ENCODE measurements around the gene CHRDL2.
"Not testable (repeated sequence)": the region's sequence is repeated elsewhere in the genome, so short reads cannot be mapped to it uniquely, and the experiment has no call there.

CHRDL2 gene, protein sequence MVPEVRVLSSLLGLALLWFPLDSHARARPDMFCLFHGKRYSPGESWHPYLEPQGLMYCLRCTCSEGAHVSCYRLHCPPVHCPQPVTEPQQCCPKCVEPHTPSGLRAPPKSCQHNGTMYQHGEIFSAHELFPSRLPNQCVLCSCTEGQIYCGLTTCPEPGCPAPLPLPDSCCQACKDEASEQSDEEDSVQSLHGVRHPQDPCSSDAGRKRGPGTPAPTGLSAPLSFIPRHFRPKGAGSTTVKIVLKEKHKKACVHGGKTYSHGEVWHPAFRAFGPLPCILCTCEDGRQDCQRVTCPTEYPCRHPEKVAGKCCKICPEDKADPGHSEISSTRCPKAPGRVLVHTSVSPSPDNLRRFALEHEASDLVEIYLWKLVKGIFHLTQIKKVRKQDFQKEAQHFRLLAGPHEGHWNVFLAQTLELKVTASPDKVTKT

DNA sequence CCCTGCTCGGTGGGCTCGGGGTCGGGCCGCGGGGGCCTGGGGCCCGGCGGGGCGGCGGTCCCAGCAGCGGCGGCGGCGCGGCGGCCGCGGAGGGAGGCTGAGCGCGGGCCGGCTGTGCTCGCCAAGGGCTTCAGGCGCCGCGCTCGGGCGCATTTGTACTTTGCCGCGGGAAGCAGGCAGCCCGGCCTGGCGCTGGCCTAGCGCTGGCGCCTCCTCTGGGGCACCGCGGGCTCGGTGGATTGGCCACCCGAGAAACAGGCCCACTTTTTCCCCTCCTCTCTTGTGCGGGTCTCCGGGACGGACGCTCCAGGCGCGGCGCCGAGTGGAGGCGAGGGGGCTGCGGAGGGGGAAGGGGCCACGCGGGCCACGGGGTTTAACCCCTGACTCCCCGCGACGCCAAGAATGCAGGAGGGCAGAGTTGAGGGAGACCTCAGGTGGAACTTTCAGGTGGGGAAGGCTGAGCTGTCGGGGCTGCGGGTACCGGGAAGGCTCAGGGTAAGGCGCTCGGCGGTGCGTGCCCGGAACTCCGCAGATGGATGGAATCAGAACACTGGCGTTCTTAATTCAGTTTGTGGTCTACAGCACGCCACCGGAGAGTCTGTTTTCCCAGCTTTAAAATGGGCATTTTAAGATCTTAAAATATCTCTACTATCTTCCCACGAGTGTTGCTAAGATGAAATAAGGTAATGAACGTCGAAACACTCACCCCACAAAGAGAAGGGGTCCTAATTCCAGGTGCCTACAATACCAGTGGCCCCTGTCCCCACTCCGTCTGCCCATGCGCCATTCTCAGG is at the start of gene CHRDL2:
Gene CHRDL2, minus strand, starts transcription at position 126 of the 794 bp plus-strand sequence. CDS start 538 bp downstream, outside the sequence.
- DNase-seq: peak; percentile 44

DNA sequence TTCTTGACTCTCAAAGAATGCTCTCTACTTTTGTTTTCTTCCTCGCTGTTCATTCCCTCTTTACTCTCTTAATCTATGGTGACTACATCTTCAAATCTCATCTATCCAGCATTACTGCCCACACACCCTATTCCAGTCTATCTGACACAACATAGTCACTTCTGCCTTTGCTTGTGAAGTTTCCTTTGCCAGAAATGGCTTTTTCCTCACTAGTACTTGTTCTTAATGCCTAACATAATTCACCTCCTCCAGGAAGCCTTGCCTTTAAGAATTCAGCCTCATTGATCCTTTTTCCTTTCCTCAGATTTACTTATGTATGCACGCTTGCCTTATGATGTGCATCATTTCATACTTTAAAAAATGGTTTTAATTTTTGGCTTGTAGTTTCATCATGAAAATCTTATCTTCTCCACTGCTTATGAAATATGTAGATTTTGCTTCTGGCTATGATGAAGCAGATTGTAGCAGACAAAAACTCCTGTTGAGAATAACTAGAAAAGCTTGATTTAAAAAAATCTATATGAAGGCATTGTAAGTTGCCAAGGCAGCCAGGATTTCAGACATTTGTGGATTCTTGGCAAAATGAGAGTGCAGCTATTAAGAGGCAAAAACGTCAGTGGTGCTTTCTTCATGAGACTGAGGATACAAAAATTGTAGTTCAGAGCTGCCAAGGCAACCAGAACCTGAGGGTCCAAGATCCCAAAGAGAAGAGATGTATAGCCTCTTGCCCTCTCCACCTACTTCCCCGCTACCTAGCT is 49.2 kb upstream of the CHRDL2 start:
- no peak for DNase-seq

DNA sequence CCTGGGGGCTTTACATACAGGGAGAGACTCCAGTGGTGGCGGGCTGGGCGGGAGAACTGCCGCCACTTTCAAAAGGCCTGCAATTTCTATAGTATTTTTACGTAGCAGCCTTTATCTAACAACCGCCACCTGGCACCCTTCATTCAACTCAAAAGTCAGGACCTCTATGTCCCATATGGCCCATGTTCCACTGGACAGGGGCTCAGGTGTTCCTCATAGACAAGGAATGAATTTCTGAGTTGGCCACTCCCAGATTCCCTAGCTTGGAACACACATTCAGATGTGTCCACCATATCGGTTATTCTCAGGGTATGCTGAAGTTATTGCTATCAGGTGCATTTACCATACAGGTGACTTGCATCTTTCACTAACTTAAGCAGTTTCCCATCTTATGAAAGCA is 47.4 kb upstream of the CHRDL2 start:
- DNase-seq: peak; percentile 2

DNA sequence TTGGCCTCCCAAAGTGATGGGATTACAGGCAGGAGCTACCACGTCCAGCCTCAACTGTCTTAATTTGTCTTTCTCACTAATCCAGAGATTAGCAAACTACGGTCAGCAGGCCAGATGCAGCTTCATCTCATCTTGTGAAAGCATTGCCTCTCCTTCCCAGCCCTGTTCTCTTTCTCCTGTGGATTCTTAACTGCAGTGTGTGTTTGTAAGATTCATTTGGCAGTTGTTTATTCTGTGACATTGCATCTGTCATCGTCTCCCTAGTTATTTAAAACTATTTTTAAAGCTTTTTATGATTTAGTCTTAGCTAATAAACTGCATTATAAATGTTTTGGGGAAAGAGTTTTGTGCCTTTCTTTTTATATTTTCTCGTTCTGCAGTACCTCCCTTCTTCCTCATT is 46.7 kb upstream of the CHRDL2 start:
- DNase-seq: no peak

DNA sequence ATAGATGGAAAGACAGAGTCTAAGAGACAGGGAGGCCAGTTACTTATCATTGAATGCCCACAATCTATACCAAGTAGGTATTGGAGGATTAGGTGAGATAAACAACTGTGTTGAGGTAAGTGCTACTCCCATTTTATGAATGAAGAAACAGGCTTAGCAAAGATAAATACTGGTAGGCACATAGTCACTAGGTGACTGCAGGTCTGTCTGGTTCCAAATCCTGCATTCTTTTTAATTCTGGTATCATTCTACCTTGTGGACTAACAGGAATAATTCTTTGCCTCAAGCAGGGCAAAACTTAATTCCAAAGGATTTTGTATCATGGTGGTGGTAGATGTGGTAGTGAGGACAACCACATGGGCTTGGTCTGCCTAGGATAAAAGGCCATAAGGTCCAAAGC is 45.8 kb upstream of the CHRDL2 start:
- DNase-seq: no peak

DNA sequence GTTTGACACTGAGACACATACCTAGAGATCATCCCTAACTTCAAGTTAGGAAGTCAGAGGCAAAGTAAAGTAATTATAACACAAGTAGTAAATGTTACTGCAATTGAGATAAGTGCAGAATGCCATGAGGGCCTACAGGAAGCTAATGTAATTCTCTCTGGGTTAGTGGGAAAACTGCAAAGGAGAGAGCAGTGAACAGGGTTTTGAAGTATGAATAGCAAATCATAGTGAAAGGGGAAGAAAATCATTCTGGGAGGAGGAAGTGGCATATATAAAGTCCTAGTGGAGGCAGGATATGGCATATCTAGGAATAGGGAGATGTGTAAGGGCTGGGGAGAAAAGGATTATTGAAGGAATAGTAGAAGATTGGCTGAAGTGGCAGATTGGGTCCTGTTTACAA is 45.3 kb upstream of the CHRDL2 start:
- DNase-seq: no peak

DNA sequence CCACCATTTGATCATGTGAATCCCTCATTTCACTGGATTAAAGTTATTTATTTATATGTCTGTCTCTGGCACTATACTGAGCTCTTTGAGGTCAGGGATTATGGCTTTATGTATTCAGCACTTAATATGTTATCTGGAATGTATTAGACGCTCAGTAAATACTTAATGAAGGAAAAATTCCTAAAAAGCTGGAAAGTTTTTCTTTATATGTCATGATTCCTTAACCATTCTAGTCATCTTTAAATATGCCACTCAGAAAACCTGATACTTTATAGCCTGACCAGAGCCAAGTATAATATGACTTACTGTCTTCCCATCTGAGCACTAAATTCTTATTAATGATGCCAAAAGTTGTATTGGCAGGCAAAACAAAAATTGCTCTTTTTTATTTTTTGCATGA is 44.5 kb upstream of the CHRDL2 start:
- no peak for DNase-seq

DNA sequence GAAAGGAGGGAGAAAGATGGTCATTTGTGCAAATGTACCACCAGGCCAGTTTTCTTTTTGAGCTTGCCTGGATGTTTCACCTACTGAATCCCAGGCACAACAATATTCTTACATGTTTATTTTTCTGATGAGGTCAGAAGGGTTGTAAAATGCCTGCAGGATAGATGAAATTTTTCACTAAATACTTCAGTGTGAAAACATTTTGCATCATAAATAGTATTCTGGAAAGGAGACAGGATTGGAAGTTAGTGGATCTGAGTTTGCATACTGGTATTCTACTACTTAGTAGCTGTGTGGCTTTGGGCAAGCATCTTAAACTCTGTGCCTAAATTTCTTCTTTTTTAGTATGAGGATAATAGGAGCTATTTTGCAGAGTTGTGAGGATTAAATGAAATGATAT is 42.2 kb upstream of the CHRDL2 start:
- no peak for DNase-seq

DNA sequence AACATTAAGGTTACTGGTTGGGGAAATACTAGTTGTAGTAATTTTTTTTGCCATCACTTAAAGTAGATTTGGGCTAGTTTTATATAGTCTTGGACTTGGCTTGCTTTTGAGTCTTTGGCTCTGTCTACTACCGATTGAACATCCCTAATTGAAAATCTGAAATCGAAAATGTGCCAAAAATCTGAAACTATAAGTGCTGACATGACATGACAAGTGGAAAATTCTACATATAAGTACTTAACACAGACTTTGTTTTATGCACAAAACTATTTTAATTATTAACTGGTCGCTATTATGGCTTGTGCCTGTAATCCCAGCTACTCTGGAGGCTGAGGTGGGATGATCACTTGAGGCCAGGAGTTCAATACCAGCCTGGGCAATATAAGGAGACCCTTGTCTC is 39.9 kb upstream of the CHRDL2 start:
- DNase-seq: no peak

DNA sequence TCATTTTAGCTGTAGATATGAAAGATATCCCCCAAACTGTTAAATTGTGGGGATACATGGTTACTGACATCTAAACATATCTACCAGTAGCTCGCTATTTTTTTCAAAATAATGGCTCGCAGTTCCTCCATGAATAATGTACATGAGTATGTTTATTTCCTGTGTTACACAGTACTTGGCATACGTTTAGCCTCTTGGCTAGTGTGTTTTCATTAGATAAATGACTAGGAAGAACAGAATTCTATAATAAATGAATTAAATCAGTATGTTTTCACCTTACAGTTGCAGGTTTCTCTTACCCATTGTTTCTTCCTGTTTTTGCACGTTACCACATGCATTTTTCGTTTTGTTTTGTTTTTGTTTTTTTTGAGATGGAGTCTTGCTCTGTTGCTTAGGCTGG is 39.2 kb upstream of the CHRDL2 start:
- DNase-seq: no peak

DNA sequence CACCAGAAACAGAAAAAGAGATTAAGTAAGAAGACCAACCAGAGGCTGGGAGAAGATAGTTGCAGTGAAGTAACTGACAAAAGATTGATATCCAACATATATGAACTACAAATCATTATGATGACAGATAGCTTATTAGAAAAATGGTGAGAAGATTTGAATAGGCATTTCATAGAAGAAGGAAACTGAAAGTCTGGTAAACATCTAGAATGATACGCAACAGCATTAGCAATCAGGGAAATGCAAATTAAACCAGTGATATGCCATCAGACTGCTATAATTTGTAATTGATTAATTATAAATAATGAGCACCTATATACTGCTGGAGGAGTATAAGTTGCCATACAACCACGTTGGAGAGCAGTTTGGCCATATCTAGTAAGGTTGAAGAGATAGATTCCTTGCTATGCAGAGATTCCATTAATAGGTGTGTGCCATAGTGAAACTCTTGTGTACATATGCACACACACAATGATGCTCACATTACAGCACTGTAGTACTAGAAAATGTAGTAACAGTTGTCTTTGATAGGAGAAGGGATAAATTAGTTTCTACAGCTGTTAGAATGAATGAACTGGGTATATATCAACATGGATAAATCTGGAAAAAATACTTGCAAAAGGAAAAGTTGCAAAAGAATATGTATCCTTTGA is 38.0 kb upstream of the CHRDL2 start:
- no peak for DNase-seq

DNA sequence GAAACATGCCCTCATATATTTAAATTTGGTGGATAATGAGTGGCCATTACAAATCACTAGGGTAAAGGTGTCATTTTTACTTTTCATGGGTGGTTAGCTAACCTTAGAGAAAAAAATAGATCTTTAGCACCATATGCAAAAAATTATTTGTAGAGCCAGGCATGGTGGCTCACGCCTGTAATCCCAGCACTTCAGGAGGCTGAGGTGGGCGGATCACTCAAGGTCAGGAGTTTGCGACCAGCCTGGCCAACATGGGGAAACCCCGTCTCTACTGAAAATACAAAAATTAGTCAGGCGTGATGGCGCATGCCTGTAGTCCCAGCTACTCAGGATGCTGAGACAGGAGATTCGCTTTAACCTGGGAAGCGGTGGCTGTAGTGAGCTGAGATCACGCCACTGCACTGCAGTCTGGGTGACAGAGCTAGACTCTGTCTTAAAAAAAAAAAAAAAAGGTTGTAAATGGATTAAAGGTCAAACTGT is 37.0 kb upstream of the CHRDL2 start:
- DNase-seq: not testable (repeated sequence)

DNA sequence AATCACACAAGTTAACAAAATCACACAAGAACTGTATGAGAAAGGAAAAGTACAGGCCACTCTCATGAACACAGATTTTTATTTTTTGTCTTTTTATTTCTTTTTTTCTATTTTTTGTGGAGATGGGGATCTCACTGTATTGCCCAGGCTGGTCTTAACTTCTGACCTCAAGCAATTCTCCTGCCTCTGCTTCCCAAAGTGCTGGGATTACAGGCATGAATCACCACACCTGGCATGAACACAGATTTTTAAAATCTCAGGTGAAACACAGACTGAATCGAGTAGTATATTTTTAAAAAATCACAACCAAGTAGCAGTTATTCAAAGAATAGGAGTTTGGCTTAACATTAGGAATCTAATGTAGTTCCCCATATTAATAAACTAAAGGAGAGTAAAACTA is 35.7 kb upstream of the CHRDL2 start:
- no peak for DNase-seq

DNA sequence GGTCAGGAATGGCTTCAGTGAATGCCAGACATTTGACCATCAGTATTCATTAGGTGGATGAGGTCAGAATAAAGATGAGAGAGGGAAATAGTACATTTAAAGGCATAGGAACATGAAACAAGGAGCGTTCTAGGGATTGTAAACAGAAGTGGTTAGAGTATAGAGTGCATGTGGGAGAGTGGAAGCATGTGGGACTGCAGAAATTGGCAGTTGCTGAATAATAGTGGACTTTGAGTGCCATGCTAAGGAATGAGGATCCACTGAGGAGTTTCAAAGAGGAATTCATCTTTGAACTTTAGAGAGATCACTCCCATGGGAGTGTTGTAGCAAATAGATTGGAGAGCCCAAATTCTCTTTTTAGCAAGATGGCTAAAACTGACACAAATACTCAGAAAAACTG is 25.3 kb upstream of the CHRDL2 start:
- no peak for DNase-seq

DNA sequence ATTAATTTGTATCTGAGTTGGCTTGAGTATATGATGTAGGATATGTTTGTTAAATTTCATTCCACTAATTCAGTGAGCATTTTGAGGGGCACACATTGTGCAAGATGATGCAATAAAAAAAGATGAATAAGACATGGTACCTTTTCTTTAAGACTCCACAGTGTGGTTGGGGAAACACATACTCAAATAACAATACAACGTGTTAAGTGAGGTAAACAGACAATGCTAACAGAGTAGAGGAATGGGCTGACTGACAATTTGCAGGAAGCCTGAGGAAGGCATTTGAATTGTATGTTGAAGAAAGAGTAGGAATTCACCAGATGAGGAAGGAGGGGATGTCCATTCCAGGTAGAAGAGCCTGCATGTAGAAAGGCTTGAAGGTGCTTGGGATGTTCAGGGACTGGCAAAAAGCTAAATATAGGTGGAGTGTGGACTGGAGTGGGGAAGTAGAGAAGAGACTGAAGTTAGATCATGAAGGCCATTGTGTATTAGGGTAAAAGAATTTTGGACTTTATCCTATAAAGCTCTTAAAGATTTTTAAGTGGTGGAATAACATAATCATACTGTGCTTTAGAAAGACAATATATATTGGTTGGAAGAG is 24.3 kb upstream of the CHRDL2 start:
- no peak for DNase-seq

DNA sequence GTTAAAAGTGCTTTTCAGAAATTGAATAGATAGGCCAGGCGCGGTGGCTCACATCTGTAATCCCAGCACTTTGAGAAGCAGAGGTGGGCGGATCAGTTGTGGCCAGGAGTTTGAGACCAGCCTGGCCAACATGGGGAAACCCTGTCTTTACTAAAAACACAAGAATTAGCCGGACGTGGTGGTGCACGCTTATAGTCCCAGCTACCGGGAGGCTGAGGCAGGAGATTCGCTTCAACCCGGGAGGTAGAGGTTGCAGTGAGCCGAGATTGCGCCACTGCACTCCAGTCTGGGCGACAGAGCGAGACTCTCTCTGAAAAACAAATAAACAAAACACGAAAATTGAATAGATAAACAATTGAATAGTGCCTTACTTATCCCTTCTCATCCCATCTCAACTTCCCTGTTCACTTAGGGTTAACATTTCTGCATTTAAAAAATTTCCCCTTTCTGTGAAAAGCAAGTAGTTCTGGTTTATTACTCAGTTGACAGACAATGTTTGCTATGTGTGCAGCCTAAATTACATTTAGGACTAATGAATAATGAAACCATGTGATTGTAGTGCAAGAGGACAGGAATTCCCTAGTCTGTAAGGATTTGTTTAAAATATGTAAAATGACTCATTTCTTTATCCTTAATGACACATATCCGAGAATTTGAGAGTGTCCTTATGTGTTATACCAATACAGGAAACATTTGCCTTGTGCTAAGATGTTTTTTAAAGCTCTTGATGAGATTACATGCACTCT is 23.5 kb upstream of the CHRDL2 start:
- no peak for DNase-seq

DNA sequence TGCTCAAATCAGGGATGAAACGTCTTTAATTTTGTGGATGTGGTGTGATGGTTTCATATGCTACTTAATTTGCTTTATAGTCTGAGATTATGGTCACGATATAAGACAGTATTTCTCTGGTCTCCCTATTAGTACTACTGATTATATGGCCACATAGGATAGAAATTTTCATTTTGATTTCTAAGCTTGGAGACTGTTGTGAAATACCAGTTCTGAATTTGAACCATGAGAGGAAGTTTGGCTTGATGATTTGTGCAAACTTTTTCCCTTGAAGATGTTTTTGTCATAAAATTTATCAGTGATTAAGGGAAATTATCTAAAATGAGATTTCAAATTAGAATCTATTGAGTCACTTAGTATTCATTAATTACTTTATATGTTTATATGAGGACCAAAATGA is 20.1 kb upstream of the CHRDL2 start:
- no peak for DNase-seq

DNA sequence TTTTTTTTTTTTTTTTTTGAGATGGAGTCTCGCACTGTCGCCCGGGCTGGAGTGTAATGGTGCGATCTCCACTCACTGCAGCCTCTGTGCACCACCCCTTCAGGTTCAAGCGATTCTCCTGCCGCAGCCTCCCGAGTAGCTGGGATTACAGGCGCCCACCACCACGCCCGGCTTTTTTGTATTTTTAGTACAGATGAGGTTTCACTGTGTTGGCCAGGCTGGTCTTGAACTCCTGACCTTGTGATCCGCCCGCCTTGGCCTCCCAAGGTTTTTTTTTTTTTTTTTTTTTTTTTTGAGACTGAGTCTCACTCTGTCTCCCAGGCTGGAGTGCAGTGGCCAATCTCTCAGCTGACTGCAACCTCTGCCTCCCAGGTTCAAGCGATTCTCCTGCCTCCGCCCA is 19.4 kb upstream of the CHRDL2 start:
- DNase-seq: not testable (repeated sequence)

DNA sequence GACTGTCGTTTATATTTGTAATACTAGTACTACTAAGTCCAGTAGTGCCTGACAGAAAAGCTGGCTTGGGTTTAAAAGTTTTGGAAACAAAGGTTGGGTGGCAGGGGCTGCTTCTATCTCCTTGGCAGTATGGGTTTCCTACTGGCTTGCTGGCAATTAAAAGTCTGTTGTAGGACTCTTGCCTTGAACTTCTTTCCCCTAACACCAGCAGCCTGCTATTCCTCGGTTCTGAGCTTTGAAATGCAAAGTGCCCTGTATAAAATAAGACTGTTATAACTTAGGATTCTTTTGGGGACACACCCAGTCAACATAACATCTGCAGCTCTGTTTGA is 18.7 kb upstream of the CHRDL2 start:
- DNase-seq: no peak

DNA sequence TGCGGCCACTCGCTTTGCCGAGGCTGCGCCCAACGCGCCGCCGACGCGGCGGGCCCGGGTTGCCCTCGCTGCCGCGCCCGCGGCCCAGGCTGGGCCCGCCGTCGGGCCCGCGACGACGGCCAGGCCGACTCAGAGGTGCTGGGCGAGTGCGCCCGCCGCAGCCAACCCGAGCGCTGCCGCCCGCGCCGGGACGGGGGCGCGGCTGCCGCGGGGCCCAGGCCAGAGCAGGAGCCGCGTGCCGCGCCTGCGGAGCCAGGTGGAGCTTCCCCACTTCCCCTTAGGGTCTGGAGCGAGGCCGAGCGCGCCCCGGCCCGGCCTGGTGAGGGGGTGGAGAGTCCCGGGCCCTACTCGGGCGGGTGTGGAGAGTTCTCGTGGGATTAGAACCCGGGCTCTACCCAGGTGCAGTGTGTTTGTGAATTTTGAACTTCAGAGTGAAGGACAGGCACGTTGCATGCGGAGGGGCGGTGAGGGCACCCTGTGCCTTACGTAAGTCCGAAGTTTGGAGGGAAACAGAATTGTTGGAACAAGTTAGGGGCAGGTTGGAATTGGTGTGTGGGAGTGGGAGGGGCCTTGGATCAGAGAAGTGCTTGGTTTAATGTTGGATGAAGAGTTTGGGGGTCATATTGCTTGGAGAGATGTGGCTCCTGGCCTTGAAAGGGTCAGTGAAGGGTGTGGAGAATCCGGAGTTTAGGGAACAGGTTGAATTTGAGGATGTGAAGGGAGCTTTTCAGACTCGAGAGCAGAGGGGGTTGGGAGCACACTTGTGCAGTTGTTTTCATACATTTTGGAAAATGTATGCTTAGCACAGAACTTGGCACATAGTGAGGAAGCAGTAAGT is 18.1 kb upstream of the CHRDL2 start:
- peak; percentile 50 for DNase-seq

Data from NCI-H146 (cell line).